ENCODE measurements around the gene CDC20. TPM values are rescaled to one million over a fixed set of nuclear protein-coding genes. Genes with fewer than 3 reads are reported as not detected.

The CDC20 gene
- total RNA-seq, 1 experiment from 2014 or later, result 204 TPM

- intact Hi-C loops (cut with micrococcal nuclease), result no loop called here
- H3K36me3 Mint-ChIP-seq (ENCODE audit: insufficient read depth, unreplicated experiment), result peaks cover 6% of the 10 kb centered on the region
Measured at GRCh38 chr1:43322506-43322905, 36.3 kb upstream of the CDC20 start.

GRCh38 chr1:43324810-43325209 lies 34.0 kb upstream of the CDC20 start:
- ChIA-PET CTCF (interaction anchor here (1.1 kb wide), 1 partner anchor 39 kb away, joined by 5 read pairs; the partner anchor contains the start of gene C1orf210), POLR2A (no interaction called here)
- intact Hi-C loops (cut with micrococcal nuclease), result no loop called here
- no peak for DNase-seq (ENCODE audit: unreplicated experiment)
- Mint-ChIP-seq H3K36me3 (ENCODE audit: insufficient read depth, unreplicated experiment) (peaks cover 6% of the 10 kb centered on the region), H3K4me1 (ENCODE audit: insufficient read depth, unreplicated experiment) (no peaks in the 10 kb centered on the region), H3K9me3 (ENCODE audit: unreplicated experiment) (peaks cover 13% of the 10 kb centered on the region), H3K27me3 (ENCODE audit: insufficient read depth, unreplicated experiment) (no peaks in the 10 kb centered on the region), H3K27ac (ENCODE audit: low read depth, unreplicated experiment) (no peak overlapping the region), H3K4me3 (ENCODE audit: unreplicated experiment) (no peak overlapping the region)
- BruUV-seq (replicated peaks), result no TSS peak
- TF ChIP-seq CTCF (IDR thresholded peaks at IDR 0.05; ENCODE audit: unreplicated experiment), result no peak

More at GRCh38 chr1:43322506-43322905, 36.3 kb upstream of the CDC20 start:
- CTCF ChIA-PET, result no interaction called here
- POLR2A ChIA-PET, result interaction anchor here (0.8 kb wide), 1 partner anchor 39 kb away, joined by 4 read pairs; no protein-coding TSS in a partner anchor
- no peak overlapping the region for H3K4me3 Mint-ChIP-seq (ENCODE audit: unreplicated experiment)
- no peak for DNase-seq (ENCODE audit: unreplicated experiment)
- H3K9me3 Mint-ChIP-seq (ENCODE audit: unreplicated experiment), result peaks cover 13% of the 10 kb centered on the region
- H3K27ac Mint-ChIP-seq (ENCODE audit: low read depth, unreplicated experiment), result no peak overlapping the region
- no TSS peak for BruUV-seq (replicated peaks)
- H3K4me1 Mint-ChIP-seq (ENCODE audit: insufficient read depth, unreplicated experiment), result no peaks in the 10 kb centered on the region
- no peaks in the 10 kb centered on the region for H3K27me3 Mint-ChIP-seq (ENCODE audit: insufficient read depth, unreplicated experiment)
- TF ChIP-seq CTCF (IDR thresholded peaks at IDR 0.05; ENCODE audit: unreplicated experiment), result no peak

- H3K27ac Mint-ChIP-seq (ENCODE audit: low read depth, unreplicated experiment), result no peak overlapping the region
- no peaks in the 10 kb centered on the region for H3K27me3 Mint-ChIP-seq (ENCODE audit: insufficient read depth, unreplicated experiment)
- TF ChIP-seq CTCF (IDR thresholded peaks at IDR 0.05; ENCODE audit: unreplicated experiment), result no peak
- BruUV-seq (replicated peaks), result no TSS peak
- no peak for DNase-seq (ENCODE audit: unreplicated experiment)
- no peaks in the 10 kb centered on the region for H3K4me1 Mint-ChIP-seq (ENCODE audit: insufficient read depth, unreplicated experiment)
- CTCF ChIA-PET, result no interaction called here
- no peak overlapping the region for H3K4me3 Mint-ChIP-seq (ENCODE audit: unreplicated experiment)
- peaks cover 13% of the 10 kb centered on the region for H3K9me3 Mint-ChIP-seq (ENCODE audit: unreplicated experiment)
- POLR2A ChIA-PET, result no interaction called here
- H3K36me3 Mint-ChIP-seq (ENCODE audit: insufficient read depth, unreplicated experiment), result peaks cover 6% of the 10 kb centered on the region
- intact Hi-C loops (cut with micrococcal nuclease), result no loop called here
Measured at GRCh38 chr1:43325381-43325780, 33.4 kb upstream of the CDC20 start.

GRCh38 chr1:43327549-43328292 lies 31.1 kb upstream of the CDC20 start:
- H3K4me1 Mint-ChIP-seq (ENCODE audit: insufficient read depth, unreplicated experiment), result no peaks in the 10 kb centered on the region
- no peak for TF ChIP-seq CTCF (IDR thresholded peaks at IDR 0.05; ENCODE audit: unreplicated experiment)
- POLR2A ChIA-PET, result no interaction called here
- peaks cover 13% of the 10 kb centered on the region for H3K9me3 Mint-ChIP-seq (ENCODE audit: unreplicated experiment)
- BruUV-seq (replicated peaks), result no TSS peak
- H3K4me3 Mint-ChIP-seq (ENCODE audit: unreplicated experiment), result no peak overlapping the region
- intact Hi-C loops (cut with micrococcal nuclease), result no loop called here
- H3K27ac Mint-ChIP-seq (ENCODE audit: low read depth, unreplicated experiment), result no peak overlapping the region
- CTCF ChIA-PET, result no interaction called here
- H3K27me3 Mint-ChIP-seq (ENCODE audit: insufficient read depth, unreplicated experiment), result no peaks in the 10 kb centered on the region
- H3K36me3 Mint-ChIP-seq (ENCODE audit: insufficient read depth, unreplicated experiment), result peaks cover 6% of the 10 kb centered on the region
- DNase-seq (ENCODE audit: unreplicated experiment), result no peak

Measured in MCF 10A (cell line).